Spleen (tissue), 11 donors: Measurements from ENCODE around the gene HSDL2. TPM values are rescaled to one million over a fixed set of nuclear protein-coding genes. Genes with fewer than 3 reads are reported as not detected.

Experiments
- DNase-seq: peaks from one replicate; pipeline ENCODE4 v3.0.0-alpha.2; 2020
- H3K27ac ChIP-seq, 8 donors: fragments of 200-600 bp; sonication (generic) in 7 of 8; 1 replicate in 4 of 8; 2 replicates in 4 of 8; pipeline versions ENCODE4 v1.5.0 to v1.8.0; 2016 to 2021; ENCODE audit warnings: inconsistent platforms in 4 of 8, mild to moderate bottlenecking in 4 of 8, moderate library complexity in 1 of 8
- H3K27me3 ChIP-seq, 7 donors: fragments of 200-600 bp; sonication (generic) in 6 of 7; replicated peaks in 1 of 7; 1 replicate in 4 of 7; 2 replicates in 3 of 7; pipeline versions ENCODE4 v1.5.0 to v1.8.0; 2016 to 2021; ENCODE audit warnings: inconsistent platforms in 3 of 7, mild to moderate bottlenecking in 1 of 7
- H3K36me3 ChIP-seq, 6 donors: fragments of 200-600 bp; sonication (generic) in 5 of 6; 1 replicate in 4 of 6; 2 replicates in 2 of 6; pipeline versions ENCODE4 v1.5.0 to v1.8.0; 2016 to 2021; ENCODE audit warnings: inconsistent platforms in 2 of 6
- H3K4me1 ChIP-seq, 6 donors: fragments of 200-600 bp; sonication (generic) in 5 of 6; 1 replicate in 3 of 6; 2 replicates in 3 of 6; pipeline versions ENCODE4 v1.5.0 to v1.8.0; 2016 to 2021; ENCODE audit warnings: inconsistent platforms in 3 of 6
- H3K4me3 ChIP-seq, 8 donors: fragments of 200-600 bp; sonication (generic) in 7 of 8; 1 replicate in 4 of 8; 2 replicates in 4 of 8; pipeline versions ENCODE4 v1.5.0 to v1.8.0; 2016 to 2021; ENCODE audit warnings: inconsistent platforms in 4 of 8, mild to moderate bottlenecking in 4 of 8, moderate library complexity in 2 of 8
- H3K9me3 ChIP-seq, 8 donors: fragments of 200-600 bp; sonication (generic) in 7 of 8; 1 replicate in 4 of 8; 2 replicates in 4 of 8; pipeline versions ENCODE4 v1.5.0 to v1.8.0; 2016 to 2021; ENCODE audit warnings: inconsistent platforms in 4 of 8
- CTCF ChIP-seq, 11 experiments: fragments of 200-600 bp in 7 of 11; fragments of 450-650 bp in 4 of 11; sonication (generic) in 4 of 11; IDR thresholded peaks in 8 of 11; conservative IDR thresholded peaks in 3 of 11; 1 replicate in 7 of 11; 2 replicates in 4 of 11; pipeline versions ENCODE4 v1.4.0 to v1.8.0; 2016 to 2021; ENCODE audit warnings: antibody characterized with exemption in 11 of 11, inconsistent platforms in 4 of 11, mild to moderate bottlenecking in 1 of 11
- POLR2A ChIP-seq, 3 donors: fragments of 450-650 bp; IDR thresholded peaks; one replicate each; pipeline ENCODE4 v1.5.1; 2017; ENCODE audit warnings: antibody characterized with exemption in 3 of 3, mild to moderate bottlenecking in 1 of 3
- POLR2AphosphoS5 ChIP-seq, 3 donors: sonication (generic); formaldehyde crosslinking; IDR thresholded peaks; one replicate each; pipeline ENCODE4 v1.5.1; 2017; ENCODE audit warnings: antibody characterized with exemption in 3 of 3
- WGBS, 5 donors: extraction: QIAGEN DNeasy Blood & Tissue Kit in 3 of 5; methylation state at CpG; one replicate each; pipeline versions ENCODE4 v1.1.5 to v1.1.7; 2013 to 2018; 5-methylcytosine and 5-hydroxymethylcytosine counted together
- intact Hi-C: fragments of 100-400 bp; cut with DNase I; formaldehyde crosslinking; loops from one replicate; pipeline ENCODE4 v1.15.0; 2023; ENCODE audit warnings: low total_unique reads
- polyA plus RNA-seq, 3 donors: library from polyadenylated mRNA; stranded (reverse); fragments of 200-250 nt; gene quantifications; one replicate each; pipeline ENCODE4 v1.2.1, GENCODE V29; 2013
- total RNA-seq, 7 donors: library from RNA; depleted of rRNA in 3 of 7; stranded (reverse); fragments of >200 nt in 3 of 7; fragmentation: NEBNext Ultra II Directional in 4 of 7; extraction: Animal tissue kit (Norgen Biotek cat#: 25700) in 4 of 7; gene quantifications; one replicate each; pipeline versions ENCODE4 v1.1.0 to v1.2.1, GENCODE V29; 2016 to 2021
- donor health status: healthy with polysubstance abuse.
- donor health status: DM: no; HTN: no; CAD: no; lungs with moderate emphysema.
- donor health status: DM: no; HTN: no; CAD: no.
- donor health status: Bipolar disorder and iron deficiency.
- donor health status: healthy.
- donor health status: DM: no; HTN: no; CAD: no.
- donor health status: DM: yes; HTN: yes; CAD: no.

The HSDL2 gene
- total and polyA plus RNA-seq, 10 donors = 11.2 to 42.6 (median 30.3) TPM

GRCh38 chr9:112377684-112378327, 2.1 kb upstream of the HSDL2 start:
- H3K9me3 ChIP-seq = no peaks in the 10 kb centered on the region
- no peaks in the 10 kb centered on the region for H3K27me3 ChIP-seq
- DNase-seq = no peak
- H3K27ac ChIP-seq = peak overlapping the region in 1 of 8 donors; percentile 98
- intact Hi-C loops = no loop called here
- TF ChIP-seq POLR2A (IDR thresholded peaks at IDR 0.05) = no peak
- no peak for TF ChIP-seq POLR2AphosphoS5 (IDR thresholded peaks at IDR 0.05)
- TF ChIP-seq CTCF (IDR thresholded peaks at IDR 0.05 in 8 of 11, conservative IDR thresholded peaks at IDR 0.05 in 3 of 11) = no peak
- peaks cover 11 to 54% (median 45%) of the 10 kb centered on the region in 6 donors for H3K4me1 ChIP-seq
- no peaks in the 10 kb centered on the region for H3K36me3 ChIP-seq
- peak overlapping the region in 4 of 8 donors; percentile 72 to 88 (median 74) for H3K4me3 ChIP-seq
- 89 to 98% (median 94%) methylated on average over 1 of the region's 1 CpG for WGBS, 5 donors

- peak overlapping the region; percentile 70 to 88 (median 75) for H3K4me3 ChIP-seq
- H3K27me3 ChIP-seq = no peaks in the 10 kb centered on the region
- intact Hi-C loops = no loop called here
- WGBS, 5 donors = 15 to 30% (median 23%) methylated on average over 27 of the region's 27 CpGs
- DNase-seq = peak; percentile 82
- peaks cover 13 to 61% (median 52%) of the 10 kb centered on the region in 6 donors for H3K4me1 ChIP-seq
- H3K27ac ChIP-seq = peak overlapping the region; percentile 93 to 99 (median 98)
- no peaks in the 10 kb centered on the region for H3K9me3 ChIP-seq
- H3K36me3 ChIP-seq = no peaks in the 10 kb centered on the region
- no peak for TF ChIP-seq POLR2AphosphoS5 (IDR thresholded peaks at IDR 0.05)
These were observed 1.4 kb upstream of the HSDL2 start for GRCh38 chr9:112378328-112379176.

DNA sequence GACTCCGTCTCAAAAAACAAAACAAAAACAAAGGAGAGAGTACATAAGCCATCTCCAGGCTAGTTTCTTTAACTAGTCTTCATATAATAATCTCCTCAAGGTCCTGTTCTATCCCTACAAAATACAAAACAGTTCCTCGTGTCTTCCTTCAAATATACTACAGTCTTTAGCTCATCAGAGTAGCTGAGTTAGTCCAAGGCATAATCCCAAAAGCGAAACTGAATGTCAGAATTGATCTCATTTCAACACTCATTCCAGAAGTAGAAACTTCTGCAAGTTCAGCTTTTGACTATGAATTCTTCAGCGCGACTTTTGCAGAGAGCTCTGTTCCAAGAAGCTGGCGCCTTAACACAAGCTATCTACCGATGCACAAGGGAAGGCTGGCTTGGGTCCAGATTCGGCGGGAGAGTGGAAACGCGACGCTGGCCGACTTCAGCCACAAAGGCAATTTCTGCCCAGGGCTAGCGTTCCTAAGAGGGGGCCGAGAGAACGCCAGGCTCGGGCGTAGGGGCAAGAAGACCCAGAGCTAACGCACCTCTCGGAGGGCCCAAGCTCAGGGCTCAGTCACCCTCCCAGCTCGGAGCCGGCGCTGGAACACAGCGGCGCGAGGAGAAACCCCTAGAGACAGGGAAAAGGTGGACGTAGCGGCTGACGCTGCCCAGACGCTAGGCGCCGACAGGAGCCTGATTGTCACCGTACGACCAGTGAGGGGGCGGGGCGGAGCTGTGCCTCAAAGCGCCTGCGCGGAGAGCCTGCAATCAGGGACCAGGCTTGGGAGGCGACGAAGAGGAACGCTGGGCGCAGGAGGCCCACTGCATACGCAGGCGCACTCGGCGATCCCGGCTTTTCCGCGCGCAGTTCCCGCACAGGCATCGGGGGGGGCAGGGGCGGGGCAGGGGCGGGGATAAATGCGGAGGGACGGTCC, 469 bp upstream of the HSDL2 start:
- Histone ChIP-seq H3K36me3 (no peaks in the 10 kb centered on the region), H3K4me1 (peaks cover 20 to 69% (median 61%) of the 10 kb centered on the region in 6 donors), H3K27me3 (no peaks in the 10 kb centered on the region), H3K9me3 (no peaks in the 10 kb centered on the region), H3K4me3 (peak overlapping the region; percentile 70 to 88 (median 75)), H3K27ac (peak overlapping the region; percentile 93 to 99 (median 98))
- intact Hi-C loops = no loop called here
- TF ChIP-seq POLR2A (IDR thresholded peaks at IDR 0.05) (peak in 2 of 3 donors; percentile 39 to 95), POLR2AphosphoS5 (IDR thresholded peaks at IDR 0.05) (peak; percentile 98 to 100 (median 99)), CTCF (IDR thresholded peaks at IDR 0.05 in 8 of 11, conservative IDR thresholded peaks at IDR 0.05 in 3 of 11) (peak in 6 of 11 experiments; percentile 17 to 44 (median 30))
- peak; percentile 100 for DNase-seq
- WGBS, 5 donors = 0 to 1% (median 1%) methylated on average over 37 to 57 of the region's 57 CpGs

- peak overlapping the region in 7 of 8 donors; percentile 96 to 99 (median 98) for H3K27ac ChIP-seq
- H3K36me3 ChIP-seq = no peaks in the 10 kb centered on the region
- peak overlapping the region; percentile 70 to 88 (median 75) for H3K4me3 ChIP-seq
- no peaks in the 10 kb centered on the region for H3K27me3 ChIP-seq
- no peaks in the 10 kb centered on the region for H3K9me3 ChIP-seq
- no peak for TF ChIP-seq POLR2A (IDR thresholded peaks at IDR 0.05)
- intact Hi-C loops = no loop called here
- no peak for DNase-seq
- H3K4me1 ChIP-seq = peaks cover 20 to 82% (median 73%) of the 10 kb centered on the region in 6 donors
- WGBS, 5 donors = 19 to 36% (median 29%) methylated on average over 7 of the region's 7 CpGs
These were observed 915 bp downstream of the HSDL2 start for GRCh38 chr9:112380825-112381221.
